ENCODE data around the gene CHMP1B. TPM values are rescaled to one million over a fixed set of nuclear protein-coding genes. Genes with fewer than 3 reads are reported as not detected.

Gene CHMP1B
- total and polyA plus RNA-seq, 9 of the 15 experiments (the other 6 are each of a cell fraction or from before 2014, with no cell fraction given) = 12.3 to 29.9 (median 19.0) TPM

GRCh38 chr18:11897781-11898180 lies 46.6 kb downstream of the CHMP1B start:
- H3K9ac ChIP-seq (ENCODE audit: insufficient read depth in 1 of 2, low read depth in 2 of 2, low read length in 2 of 2) = no peak overlapping the region
- intact Hi-C loops (cut with micrococcal nuclease) (no loop called here), in situ Hi-C loops (cut with MboI) (no loop called here)
- no peak overlapping the region for H3K4me2 ChIP-seq (ENCODE audit: insufficient read depth, low read length)
- no peaks in the 10 kb centered on the region for H3K9me3 ChIP-seq (replicated peaks; ENCODE audit: control insufficient read depth, insufficient read depth, low read depth, low read length)
- H3K27me3 ChIP-seq (ENCODE audit: control insufficient read depth in 2 of 2, insufficient read depth in 2 of 2, low read length in 2 of 2) = no peaks in the 10 kb centered on the region
- H2AFZ ChIP-seq (ENCODE audit: low read depth, low read length) = no peak overlapping the region
- H3K9me1 ChIP-seq (ENCODE audit: control insufficient read depth, insufficient read depth, low read length) = peaks cover 5% of the 10 kb centered on the region
- TF ChIP-seq NR3C1 (CRISPR knock-in tag; IDR thresholded peaks at IDR 0.05) (no peak), ZNF436 (CRISPR knock-in tag; IDR thresholded peaks at IDR 0.05) (no peak), ZBTB26 (CRISPR knock-in tag; IDR thresholded peaks at IDR 0.05) (no peak), DDX20 (tag; IDR thresholded peaks at IDR 0.05; ENCODE audit: low read depth) (peak; percentile 57; the same call in 1 of the 2 replicates), PTRF (tag; IDR thresholded peaks at IDR 0.05) (peak; percentile 60; the same call in 1 of the 2 replicates), MEIS2 (IDR thresholded peaks at IDR 0.05; ENCODE audit: partially characterized antibody) (no peak), FOXM1 (IDR thresholded peaks at IDR 0.05; ENCODE audit: low read depth) (no peak), FOXM1 (CRISPR knock-in tag; IDR thresholded peaks at IDR 0.05; ENCODE audit: low read depth) (no peak), NR2C1 (IDR thresholded peaks at IDR 0.05) (no peak), NR2C1 (tag; IDR thresholded peaks at IDR 0.05) (peak; percentile 43; the same call in 1 of the 2 replicates), PTTG1 (tag; IDR thresholded peaks at IDR 0.05; ENCODE audit: low read depth) (peak; percentile 44; the same call in 1 of the 2 replicates)
- peaks cover 13% of the 10 kb centered on the region; the same call in 2 of the 3 replicates for H3K36me3 ChIP-seq (ENCODE audit: control insufficient read depth, insufficient read depth, low read length)
- H3K27ac ChIP-seq (ENCODE audit: extremely low read depth, low read depth, low read length) = no peak overlapping the region
- no peaks in the 10 kb centered on the region for H3K79me2 ChIP-seq (ENCODE audit: control insufficient read depth, insufficient read depth, low read length)
- 100% methylated on average over 1 of the region's 1 CpG for WGBS (ENCODE audit: insufficient coverage, low coverage, missing lambda C conversion rate)
- CTCF ChIA-PET (ENCODE audit: low intra/inter-chr PET ratio) = no interaction called here
- no TSS peak for BruUV-seq (replicated peaks)
- DNase-seq (ENCODE audit: extremely low read depth in 1 of 4, low spot score in 3 of 4) = no peak
- H3K4me3 ChIP-seq = no peak overlapping the region
- no peak for FAIRE-seq
- H4K20me1 ChIP-seq (replicated peaks; ENCODE audit: control insufficient read depth, insufficient read depth, low read length) = peaks cover 10% of the 10 kb centered on the region; the same call in 1 of the 2 replicates
- H3K4me1 ChIP-seq (replicated peaks in 1 of 2; ENCODE audit: control insufficient read depth in 2 of 2, insufficient read depth in 2 of 2, low read length in 2 of 2) = peaks cover 3 to 12% of the 10 kb centered on the region in 2 experiments; a peak in 3 of 5 replicates
- POLR2A ChIA-PET = no interaction called here
- ATAC-seq = no peak
